Measurements from ENCODE around the gene ZNF558.

DNA sequence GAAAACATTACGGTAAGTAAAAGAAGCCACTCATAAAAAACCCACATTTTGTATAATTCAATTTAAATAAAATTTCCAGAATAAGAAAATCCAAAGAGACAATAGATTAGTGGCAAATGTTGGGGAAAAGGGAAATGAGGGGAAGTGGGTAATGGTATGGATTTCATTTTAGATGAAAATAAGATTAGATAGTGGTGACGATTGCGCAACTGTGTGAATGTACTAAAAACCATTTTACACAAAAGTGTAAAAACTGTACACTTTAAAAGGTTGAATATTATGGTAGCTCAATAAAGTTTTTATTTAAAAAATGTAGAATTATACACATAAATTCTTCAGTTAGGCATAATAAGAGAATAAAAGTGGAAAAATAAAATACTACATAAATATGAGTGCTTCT, 3.8 kb upstream of the ZNF558 start:
- TF ChIP-seq, protein P1, sequence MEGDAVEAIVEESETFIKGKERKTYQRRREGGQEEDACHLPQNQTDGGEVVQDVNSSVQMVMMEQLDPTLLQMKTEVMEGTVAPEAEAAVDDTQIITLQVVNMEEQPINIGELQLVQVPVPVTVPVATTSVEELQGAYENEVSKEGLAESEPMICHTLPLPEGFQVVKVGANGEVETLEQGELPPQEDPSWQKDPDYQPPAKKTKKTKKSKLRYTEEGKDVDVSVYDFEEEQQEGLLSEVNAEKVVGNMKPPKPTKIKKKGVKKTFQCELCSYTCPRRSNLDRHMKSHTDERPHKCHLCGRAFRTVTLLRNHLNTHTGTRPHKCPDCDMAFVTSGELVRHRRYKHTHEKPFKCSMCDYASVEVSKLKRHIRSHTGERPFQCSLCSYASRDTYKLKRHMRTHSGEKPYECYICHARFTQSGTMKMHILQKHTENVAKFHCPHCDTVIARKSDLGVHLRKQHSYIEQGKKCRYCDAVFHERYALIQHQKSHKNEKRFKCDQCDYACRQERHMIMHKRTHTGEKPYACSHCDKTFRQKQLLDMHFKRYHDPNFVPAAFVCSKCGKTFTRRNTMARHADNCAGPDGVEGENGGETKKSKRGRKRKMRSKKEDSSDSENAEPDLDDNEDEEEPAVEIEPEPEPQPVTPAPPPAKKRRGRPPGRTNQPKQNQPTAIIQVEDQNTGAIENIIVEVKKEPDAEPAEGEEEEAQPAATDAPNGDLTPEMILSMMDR (IDR thresholded peaks at IDR 0.05): no peak
- TF ChIP-seq POLR2A (IDR thresholded peaks at IDR 0.05): no peak
